ENCODE results near the gene KPNA4. TPM values are rescaled to one million over a fixed set of nuclear protein-coding genes. Genes with fewer than 3 reads are reported as not detected.

Gene KPNA4
- total RNA-seq, 4 donors from 2014 or later = 13.8 to 29.7 (median 22.7) TPM

DNA sequence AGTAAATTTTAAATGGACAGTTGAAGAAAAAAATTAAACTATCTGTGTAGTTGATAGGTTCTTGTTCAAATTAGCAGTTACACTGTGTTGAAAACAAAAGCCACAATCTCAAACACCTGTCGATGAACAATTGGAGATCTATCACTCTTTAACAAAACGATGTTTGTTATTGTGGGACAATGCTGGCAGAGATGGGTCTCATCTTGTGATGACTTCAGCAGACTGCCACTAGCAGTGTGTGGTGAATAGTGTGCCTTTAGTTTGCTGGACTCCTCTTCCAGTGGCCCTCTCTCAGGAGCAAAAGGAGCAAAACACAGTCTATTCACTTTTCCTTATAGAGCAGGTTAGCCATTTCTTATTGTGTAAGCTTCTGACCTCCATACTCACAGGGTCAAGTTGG is 101.0 kb downstream of the KPNA4 start:
- in situ Hi-C loops (cut with MboI; ENCODE audit: low pct_ligation_motif_present in 1 of 4, low pct_unique_long_range_greater_than_20kb in 1 of 4, low sequenced_read_pairs in 3 of 4) = no loop called here
- H3K36me3 ChIP-seq = no peaks in the 10 kb centered on the region
- 90 to 92% methylated on average over 2 of the region's 2 CpGs for WGBS, 2 donors (ENCODE audit: low coverage in 1 of 2)
- H3K4me3 ChIP-seq = no peak overlapping the region
- H3K4me1 ChIP-seq = no peaks in the 10 kb centered on the region
- TF ChIP-seq POLR2AphosphoS5 (IDR thresholded peaks at IDR 0.05) (no peak), POLR2A (IDR thresholded peaks at IDR 0.05) (no peak), EP300 (IDR thresholded peaks at IDR 0.05; ENCODE audit: low read depth) (no peak)
- TF ChIP-seq, protein P1, sequence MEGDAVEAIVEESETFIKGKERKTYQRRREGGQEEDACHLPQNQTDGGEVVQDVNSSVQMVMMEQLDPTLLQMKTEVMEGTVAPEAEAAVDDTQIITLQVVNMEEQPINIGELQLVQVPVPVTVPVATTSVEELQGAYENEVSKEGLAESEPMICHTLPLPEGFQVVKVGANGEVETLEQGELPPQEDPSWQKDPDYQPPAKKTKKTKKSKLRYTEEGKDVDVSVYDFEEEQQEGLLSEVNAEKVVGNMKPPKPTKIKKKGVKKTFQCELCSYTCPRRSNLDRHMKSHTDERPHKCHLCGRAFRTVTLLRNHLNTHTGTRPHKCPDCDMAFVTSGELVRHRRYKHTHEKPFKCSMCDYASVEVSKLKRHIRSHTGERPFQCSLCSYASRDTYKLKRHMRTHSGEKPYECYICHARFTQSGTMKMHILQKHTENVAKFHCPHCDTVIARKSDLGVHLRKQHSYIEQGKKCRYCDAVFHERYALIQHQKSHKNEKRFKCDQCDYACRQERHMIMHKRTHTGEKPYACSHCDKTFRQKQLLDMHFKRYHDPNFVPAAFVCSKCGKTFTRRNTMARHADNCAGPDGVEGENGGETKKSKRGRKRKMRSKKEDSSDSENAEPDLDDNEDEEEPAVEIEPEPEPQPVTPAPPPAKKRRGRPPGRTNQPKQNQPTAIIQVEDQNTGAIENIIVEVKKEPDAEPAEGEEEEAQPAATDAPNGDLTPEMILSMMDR (IDR thresholded peaks at IDR 0.05) = no peak
- intact Hi-C loops (cut with DNase I; ENCODE audit: low total_unique reads) = no loop called here
- H3K27me3 ChIP-seq = no peaks in the 10 kb centered on the region
- no peak for DNase-seq
- no peak overlapping the region for H3K27ac ChIP-seq
- no peaks in the 10 kb centered on the region for H3K9me3 ChIP-seq

DNA sequence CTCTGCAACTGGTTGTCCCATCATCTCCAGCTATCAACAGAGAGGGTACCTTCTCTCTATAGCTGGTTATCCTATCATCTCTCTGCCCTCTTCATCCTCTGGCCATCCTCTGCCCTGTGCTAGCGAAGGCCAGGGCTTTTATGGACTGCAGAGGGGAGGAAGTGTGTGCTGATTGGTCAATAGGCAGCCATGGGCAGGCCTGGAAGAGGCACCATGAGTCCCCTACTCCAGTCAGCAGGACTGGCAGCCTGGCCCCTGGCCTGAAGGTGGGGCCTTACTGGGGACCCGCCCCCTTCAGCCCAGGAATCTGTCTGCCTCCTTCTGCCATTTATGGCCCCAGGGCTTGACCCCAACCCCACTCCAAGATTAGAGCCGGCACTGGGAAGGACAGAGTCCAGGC is 105.3 kb downstream of the KPNA4 start:
- in situ Hi-C loops (cut with MboI; ENCODE audit: low pct_ligation_motif_present in 1 of 4, low pct_unique_long_range_greater_than_20kb in 1 of 4, low sequenced_read_pairs in 3 of 4) (no loop called here), intact Hi-C loops (cut with DNase I; ENCODE audit: low total_unique reads) (no loop called here)
- 89% methylated on average over 3 of the region's 3 CpGs; no CpG with 5 or more reads in 1 of the 2 donors for WGBS, 2 donors (ENCODE audit: low coverage in 1 of 2)
- Histone ChIP-seq H3K4me1 (no peaks in the 10 kb centered on the region), H3K9me3 (no peaks in the 10 kb centered on the region), H3K27me3 (no peaks in the 10 kb centered on the region), H3K4me3 (no peak overlapping the region), H3K36me3 (no peaks in the 10 kb centered on the region), H3K27ac (no peak overlapping the region)
- DNase-seq = no peak
- TF ChIP-seq EP300 (IDR thresholded peaks at IDR 0.05; ENCODE audit: low read depth) = no peak
- no peak for TF ChIP-seq POLR2AphosphoS5 (IDR thresholded peaks at IDR 0.05)
- TF ChIP-seq, protein P1 (IDR thresholded peaks at IDR 0.05) = no peak
- no peak for TF ChIP-seq POLR2A (IDR thresholded peaks at IDR 0.05)

DNA sequence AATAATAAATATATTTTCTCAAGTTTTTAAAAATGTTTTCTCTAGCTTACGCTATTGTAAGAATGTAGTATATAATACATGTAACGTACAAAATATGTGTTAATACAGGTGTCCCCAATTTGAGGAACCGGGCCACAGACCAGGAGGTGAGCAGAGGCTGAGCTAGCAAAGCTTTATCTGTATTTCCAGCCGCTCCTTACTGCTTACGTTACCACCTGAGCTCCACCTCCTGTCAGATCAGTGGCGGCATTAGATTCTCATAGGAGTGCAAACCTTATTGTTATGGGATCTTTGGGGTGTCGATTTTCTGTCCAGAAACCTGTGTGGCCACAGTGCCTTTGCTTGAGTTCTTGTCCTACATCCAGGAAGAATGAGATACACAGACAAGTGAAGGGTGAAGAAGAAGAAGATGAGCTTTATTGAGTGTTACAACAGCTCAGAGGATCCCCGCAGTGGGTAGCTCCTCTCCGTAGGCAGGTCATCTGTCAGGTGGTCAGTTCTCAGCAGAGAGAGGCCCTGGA is 105.9 kb downstream of the KPNA4 start:
- intact Hi-C loops (cut with DNase I; ENCODE audit: low total_unique reads) (no loop called here), in situ Hi-C loops (cut with MboI; ENCODE audit: low pct_ligation_motif_present in 1 of 4, low pct_unique_long_range_greater_than_20kb in 1 of 4, low sequenced_read_pairs in 3 of 4) (no loop called here)
- Histone ChIP-seq H3K27me3 (no peaks in the 10 kb centered on the region), H3K27ac (no peak overlapping the region), H3K36me3 (no peaks in the 10 kb centered on the region), H3K4me1 (no peaks in the 10 kb centered on the region), H3K4me3 (no peak overlapping the region), H3K9me3 (no peaks in the 10 kb centered on the region)
- DNase-seq = no peak
- TF ChIP-seq EP300 (IDR thresholded peaks at IDR 0.05; ENCODE audit: low read depth) = no peak
- TF ChIP-seq, protein P1 (IDR thresholded peaks at IDR 0.05) = no peak
- TF ChIP-seq POLR2AphosphoS5 (IDR thresholded peaks at IDR 0.05) = no peak
- no peak for TF ChIP-seq POLR2A (IDR thresholded peaks at IDR 0.05)
- WGBS, 2 donors (ENCODE audit: low coverage in 1 of 2) = 66 to 91% methylated on average over 4 to 9 of the region's 9 CpGs

DNA sequence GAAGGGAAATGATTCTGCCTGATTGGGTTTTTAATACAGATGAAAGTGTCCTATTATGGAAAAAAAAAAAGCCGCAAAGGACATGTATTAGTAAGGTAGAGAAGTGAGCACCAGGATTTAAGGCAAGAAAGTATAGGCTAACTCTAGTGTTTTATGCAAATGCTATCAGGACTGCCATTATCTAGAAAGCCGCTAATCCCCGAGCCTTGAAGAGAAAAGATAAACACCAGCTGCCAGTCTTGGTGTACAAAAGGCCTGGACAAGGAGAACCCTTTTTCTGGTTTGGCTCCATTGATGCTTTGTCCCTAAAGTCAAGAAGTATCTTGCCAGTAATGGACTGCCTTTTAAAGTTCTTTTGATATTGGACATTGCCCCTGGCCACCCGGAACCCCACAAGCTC is 107.2 kb downstream of the KPNA4 start:
- Histone ChIP-seq H3K4me3 (no peak overlapping the region), H3K4me1 (no peaks in the 10 kb centered on the region), H3K36me3 (no peaks in the 10 kb centered on the region), H3K9me3 (no peaks in the 10 kb centered on the region), H3K27me3 (no peaks in the 10 kb centered on the region), H3K27ac (no peak overlapping the region)
- intact Hi-C loops (cut with DNase I; ENCODE audit: low total_unique reads) = no loop called here
- 81 to 85% methylated on average over 3 to 4 of the region's 4 CpGs for WGBS, 2 donors (ENCODE audit: low coverage in 1 of 2)
- DNase-seq = no peak
- TF ChIP-seq POLR2A (IDR thresholded peaks at IDR 0.05) = no peak
- in situ Hi-C loops (cut with MboI; ENCODE audit: low pct_ligation_motif_present in 1 of 4, low pct_unique_long_range_greater_than_20kb in 1 of 4, low sequenced_read_pairs in 3 of 4) = no loop called here

DNA sequence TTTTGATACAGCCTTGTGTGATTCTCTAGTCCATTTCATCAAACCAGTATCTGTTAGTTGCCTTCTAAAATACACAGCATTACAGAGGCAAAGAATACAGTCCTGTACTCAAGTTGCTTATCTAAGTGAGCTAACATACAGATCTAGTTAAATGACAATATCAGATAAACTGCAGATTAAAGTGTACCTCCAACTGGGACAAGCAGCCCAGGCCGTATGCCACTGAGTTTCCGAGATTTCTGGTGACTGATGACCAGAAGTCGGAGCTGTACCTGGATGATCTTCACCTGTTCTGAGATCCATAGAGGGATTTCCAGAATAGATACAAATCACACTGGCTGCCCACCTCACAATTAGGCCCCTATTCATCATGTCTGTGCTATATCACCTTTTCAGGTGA is 109.5 kb downstream of the KPNA4 start:
- no peak for TF ChIP-seq POLR2A (IDR thresholded peaks at IDR 0.05)
- no peak for TF ChIP-seq EP300 (IDR thresholded peaks at IDR 0.05; ENCODE audit: low read depth)
- TF ChIP-seq, protein P1 (IDR thresholded peaks at IDR 0.05) = no peak
- no peak for TF ChIP-seq POLR2AphosphoS5 (IDR thresholded peaks at IDR 0.05)
- Histone ChIP-seq H3K4me3 (no peak overlapping the region), H3K9me3 (no peaks in the 10 kb centered on the region), H3K4me1 (no peaks in the 10 kb centered on the region), H3K36me3 (no peaks in the 10 kb centered on the region), H3K27ac (no peak overlapping the region), H3K27me3 (no peaks in the 10 kb centered on the region)
- in situ Hi-C loops (cut with MboI; ENCODE audit: low pct_ligation_motif_present in 1 of 4, low pct_unique_long_range_greater_than_20kb in 1 of 4, low sequenced_read_pairs in 3 of 4) = no loop called here
- DNase-seq = no peak
- 77 to 92% methylated on average over 2 to 3 of the region's 3 CpGs for WGBS, 2 donors (ENCODE audit: low coverage in 1 of 2)
- intact Hi-C loops (cut with DNase I; ENCODE audit: low total_unique reads) = no loop called here
